VCaP (cell line): ENCODE measurements around the gene LRWD1.
A peak's percentile ranks its signal among the peaks of the same experiment; 100 is the strongest.

Experiments
- H3K27ac ChIP-seq: fragments of 450-650 bp; 2 replicates; pipeline ENCODE4 v1.5.1; 2017
- TF ChIP-seq, protein P1 (sequence below): fragments of 450-650 bp; conservative IDR thresholded peaks from 2 replicates; pipeline ENCODE4 v1.5.1; 2017; ENCODE audit warnings: mild to moderate bottlenecking, moderate library complexity

Gene LRWD1

GRCh38 chr7:102464577-102465280 is at the start of gene LRWD1, which contains the start of gene ALKBH4:
Gene LRWD1, plus strand, starts transcription at chr7:102464984. Its CDS starts 97 bp downstream, at chr7:102465081.
Gene ALKBH4, minus strand, starts transcription at chr7:102464863. Its CDS starts 27 bp downstream, at chr7:102464836.
- peak within 1 kb of the TSS; percentile 87 for H3K27ac ChIP-seq
- TF ChIP-seq, protein P1, sequence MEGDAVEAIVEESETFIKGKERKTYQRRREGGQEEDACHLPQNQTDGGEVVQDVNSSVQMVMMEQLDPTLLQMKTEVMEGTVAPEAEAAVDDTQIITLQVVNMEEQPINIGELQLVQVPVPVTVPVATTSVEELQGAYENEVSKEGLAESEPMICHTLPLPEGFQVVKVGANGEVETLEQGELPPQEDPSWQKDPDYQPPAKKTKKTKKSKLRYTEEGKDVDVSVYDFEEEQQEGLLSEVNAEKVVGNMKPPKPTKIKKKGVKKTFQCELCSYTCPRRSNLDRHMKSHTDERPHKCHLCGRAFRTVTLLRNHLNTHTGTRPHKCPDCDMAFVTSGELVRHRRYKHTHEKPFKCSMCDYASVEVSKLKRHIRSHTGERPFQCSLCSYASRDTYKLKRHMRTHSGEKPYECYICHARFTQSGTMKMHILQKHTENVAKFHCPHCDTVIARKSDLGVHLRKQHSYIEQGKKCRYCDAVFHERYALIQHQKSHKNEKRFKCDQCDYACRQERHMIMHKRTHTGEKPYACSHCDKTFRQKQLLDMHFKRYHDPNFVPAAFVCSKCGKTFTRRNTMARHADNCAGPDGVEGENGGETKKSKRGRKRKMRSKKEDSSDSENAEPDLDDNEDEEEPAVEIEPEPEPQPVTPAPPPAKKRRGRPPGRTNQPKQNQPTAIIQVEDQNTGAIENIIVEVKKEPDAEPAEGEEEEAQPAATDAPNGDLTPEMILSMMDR, result peak; percentile 39

DNA sequence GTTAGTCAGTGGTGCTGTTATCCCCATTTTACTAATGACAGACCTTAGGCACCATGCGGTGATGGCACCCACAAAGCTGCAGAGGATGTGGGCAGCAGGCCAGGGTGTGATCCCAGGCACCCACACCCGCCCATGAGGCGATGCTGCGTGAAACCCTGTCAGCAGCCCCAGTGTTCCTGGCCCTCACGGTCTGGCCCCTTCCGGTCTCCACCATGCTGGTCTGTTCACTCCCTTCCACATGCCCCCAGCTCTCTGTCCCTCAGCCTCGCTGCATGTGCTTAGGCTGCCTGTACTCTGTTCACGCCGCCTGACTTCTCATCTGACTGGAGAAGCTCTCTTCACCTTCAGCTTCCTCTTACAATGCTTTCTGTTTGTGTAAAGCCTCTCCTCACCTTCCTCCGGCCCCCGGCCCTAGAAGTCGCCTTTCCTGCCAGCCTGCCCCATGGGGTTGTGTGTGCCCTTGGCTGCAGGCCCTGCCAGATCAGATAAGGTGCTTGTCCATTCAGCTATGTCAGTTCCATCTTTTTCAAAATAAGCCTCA is 49.0 kb upstream of the LRWD1 start:
- TF ChIP-seq, protein P1, result no peak
- peak overlapping the region; percentile 93 for H3K27ac ChIP-seq

- H3K27ac ChIP-seq, result peak overlapping the region; percentile 93
- TF ChIP-seq, protein P1, result no peak
Observed at GRCh38 chr7:102416406-102416805, 48.4 kb upstream of the LRWD1 start.

- H3K27ac ChIP-seq, result peak overlapping the region; percentile 93
Observed at GRCh38 chr7:102417105-102417504, 47.7 kb upstream of the LRWD1 start.

GRCh38 chr7:102418592-102418991 is 46.2 kb upstream of the LRWD1 start:
- H3K27ac ChIP-seq, result peak overlapping the region; percentile 93; the same call in 1 of the 2 replicates
- TF ChIP-seq, protein P1, result no peak

More at GRCh38 chr7:102417105-102417504, 47.7 kb upstream of the LRWD1 start:
- TF ChIP-seq, protein P1, result no peak

GRCh38 chr7:102421706-102422240 is 43.0 kb upstream of the LRWD1 start:
- H3K27ac ChIP-seq, result no peak overlapping the region
- TF ChIP-seq, protein P1, result no peak

DNA sequence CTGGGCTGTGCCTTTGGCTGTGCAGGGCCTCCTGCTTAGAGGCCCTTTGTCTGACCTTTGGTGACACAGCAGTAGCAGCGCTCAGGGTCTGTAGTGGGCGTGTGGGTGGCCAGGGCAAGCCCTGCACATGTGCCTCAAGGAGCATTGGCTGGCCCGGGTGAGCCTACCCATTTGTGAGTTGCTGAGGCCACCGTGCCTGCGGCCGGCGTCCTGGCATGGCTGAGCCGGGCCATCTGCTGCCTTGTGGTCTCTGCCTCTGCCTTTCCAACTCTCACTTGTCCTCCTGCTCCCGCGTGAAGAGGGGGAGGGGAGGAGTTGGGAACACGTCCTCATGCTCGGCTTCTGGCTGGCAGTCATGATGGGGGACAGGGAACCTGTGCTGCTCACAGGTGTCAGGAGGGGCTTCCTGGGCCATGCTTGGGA is 40.6 kb upstream of the LRWD1 start:
- H3K27ac ChIP-seq, result no peak overlapping the region
- TF ChIP-seq, protein P1, result no peak
